ENCODE data around the gene NDUFS4. TPM values are rescaled to one million over a fixed set of nuclear protein-coding genes. Genes with fewer than 3 reads are reported as not detected.

The NDUFS4 gene
- total RNA-seq, 1 donor from 2014 or later = 78.7 TPM

GRCh38 chr5:53558966-53559365, 1.5 kb upstream of the NDUFS4 start:
- Mint-ChIP-seq H3K27ac (ENCODE audit: unreplicated experiment) (no peak overlapping the region), H3K4me3 (no peak overlapping the region), H3K36me3 (ENCODE audit: low read depth) (no peaks in the 10 kb centered on the region), H3K27me3 (ENCODE audit: low read depth) (peaks cover 3% of the 10 kb centered on the region), H3K4me1 (peaks cover 27% of the 10 kb centered on the region), H3K9me3 (peaks cover 8% of the 10 kb centered on the region)
- no peak for DNase-seq (ENCODE audit: low read depth, low spot score)
- TF ChIP-seq CTCF (conservative IDR thresholded peaks at IDR 0.05) = no peak

GRCh38 chr5:53560028-53560427, 411 bp upstream of the NDUFS4 start:
- no peak for TF ChIP-seq CTCF (conservative IDR thresholded peaks at IDR 0.05)
- H3K27me3 Mint-ChIP-seq (ENCODE audit: low read depth) = no peaks in the 10 kb centered on the region
- peak overlapping the region; percentile 97 for H3K4me3 Mint-ChIP-seq
- peaks cover 31% of the 10 kb centered on the region for H3K4me1 Mint-ChIP-seq
- H3K27ac Mint-ChIP-seq (ENCODE audit: unreplicated experiment) = peak overlapping the region; percentile 99
- H3K36me3 Mint-ChIP-seq (ENCODE audit: low read depth) = no peaks in the 10 kb centered on the region
- peaks cover 8% of the 10 kb centered on the region for H3K9me3 Mint-ChIP-seq
- DNase-seq (ENCODE audit: low read depth, low spot score) = no peak

- Mint-ChIP-seq H3K27ac (ENCODE audit: unreplicated experiment) (no peak overlapping the region), H3K27me3 (ENCODE audit: low read depth) (no peaks in the 10 kb centered on the region), H3K36me3 (ENCODE audit: low read depth) (peaks cover 6% of the 10 kb centered on the region), H3K4me1 (peaks cover 19% of the 10 kb centered on the region), H3K9me3 (peaks cover 2% of the 10 kb centered on the region), H3K4me3 (no peak overlapping the region)
- TF ChIP-seq CTCF (conservative IDR thresholded peaks at IDR 0.05) = no peak
- no peak for DNase-seq (ENCODE audit: low read depth, low spot score)
Observed at GRCh38 chr5:53568401-53568800, 8.0 kb downstream of the NDUFS4 start.

- Mint-ChIP-seq H3K27ac (ENCODE audit: unreplicated experiment) (no peak overlapping the region), H3K4me3 (no peak overlapping the region), H3K36me3 (ENCODE audit: low read depth) (peaks cover 6% of the 10 kb centered on the region), H3K27me3 (ENCODE audit: low read depth) (no peaks in the 10 kb centered on the region), H3K4me1 (peaks cover 18% of the 10 kb centered on the region), H3K9me3 (peaks cover 2% of the 10 kb centered on the region)
- DNase-seq (ENCODE audit: low read depth, low spot score) = no peak
- TF ChIP-seq CTCF (conservative IDR thresholded peaks at IDR 0.05) = no peak
Observed at GRCh38 chr5:53568871-53569270, 8.4 kb downstream of the NDUFS4 start.

- Mint-ChIP-seq H3K4me3 (no peak overlapping the region), H3K4me1 (peaks cover 18% of the 10 kb centered on the region), H3K9me3 (peaks cover 2% of the 10 kb centered on the region), H3K36me3 (ENCODE audit: low read depth) (peaks cover 6% of the 10 kb centered on the region), H3K27ac (ENCODE audit: unreplicated experiment) (no peak overlapping the region), H3K27me3 (ENCODE audit: low read depth) (no peaks in the 10 kb centered on the region)
- DNase-seq (ENCODE audit: low read depth, low spot score) = no peak
- no peak for TF ChIP-seq CTCF (conservative IDR thresholded peaks at IDR 0.05)
Observed at GRCh38 chr5:53569453-53569852, 9.0 kb downstream of the NDUFS4 start.

- no peak for TF ChIP-seq CTCF (conservative IDR thresholded peaks at IDR 0.05)
- H3K9me3 Mint-ChIP-seq = peaks cover 2% of the 10 kb centered on the region
- H3K27me3 Mint-ChIP-seq (ENCODE audit: low read depth) = no peaks in the 10 kb centered on the region
- no peak for DNase-seq (ENCODE audit: low read depth, low spot score)
- peaks cover 6% of the 10 kb centered on the region for H3K36me3 Mint-ChIP-seq (ENCODE audit: low read depth)
- no peak overlapping the region for H3K27ac Mint-ChIP-seq (ENCODE audit: unreplicated experiment)
- H3K4me3 Mint-ChIP-seq = no peak overlapping the region
- H3K4me1 Mint-ChIP-seq = peaks cover 18% of the 10 kb centered on the region
Observed at GRCh38 chr5:53571403-53571802, 11.0 kb downstream of the NDUFS4 start.
